DMS53 treated with DMSO at 0.1 percent for 48 hours (cell line): ENCODE data around the gene NTM.
"Not testable (repeated sequence)": the region's sequence is repeated elsewhere in the genome, so short reads cannot be mapped to it uniquely, and the experiment has no call there.

Experiments used
- DNase-seq: peaks from one replicate; lab custom pipeline; 2025; ENCODE audit not compliant: unreplicated experiment; lab: John Stamatoyannopoulos, UW

NTM gene

GRCh38 chr11:131370090-131370751, at the start of gene NTM:
NTM (plus strand) TSS chr11:131370615.
- no peak for DNase-seq

GRCh38 chr11:131324921-131325570, 45.4 kb upstream of the NTM start:
- no peak for DNase-seq

GRCh38 chr11:131326829-131327228, 43.6 kb upstream of the NTM start:
- DNase-seq, result no peak

- DNase-seq, result no peak
Measured at GRCh38 chr11:131327421-131327820, 43.0 kb upstream of the NTM start.

GRCh38 chr11:131328843-131329242, 41.6 kb upstream of the NTM start:
- DNase-seq, result no peak

- DNase-seq, result no peak
Measured at GRCh38 chr11:131331010-131331409, 39.4 kb upstream of the NTM start.

GRCh38 chr11:131331546-131331945, 38.9 kb upstream of the NTM start:
- DNase-seq, result no peak

GRCh38 chr11:131334601-131335000, 35.8 kb upstream of the NTM start:
- DNase-seq, result no peak

- DNase-seq, result not testable (repeated sequence)
Measured at GRCh38 chr11:131341900-131342299, 28.5 kb upstream of the NTM start.

- DNase-seq, result not testable (repeated sequence)
Measured at GRCh38 chr11:131342442-131342841, 28.0 kb upstream of the NTM start.

- DNase-seq, result no peak
Measured at GRCh38 chr11:131345406-131345805, 25.0 kb upstream of the NTM start.

- DNase-seq, result no peak
Measured at GRCh38 chr11:131349368-131350086, 20.9 kb upstream of the NTM start.

- no peak for DNase-seq
Measured at GRCh38 chr11:131350872-131351271, 19.5 kb upstream of the NTM start.

- no peak for DNase-seq
Measured at GRCh38 chr11:131351848-131352247, 18.6 kb upstream of the NTM start.

GRCh38 chr11:131353766-131354165, 16.6 kb upstream of the NTM start:
- no peak for DNase-seq

- DNase-seq, result no peak
Measured at GRCh38 chr11:131354251-131354701, 16.1 kb upstream of the NTM start.

- no peak for DNase-seq
Measured at GRCh38 chr11:131356206-131356605, 14.2 kb upstream of the NTM start.

GRCh38 chr11:131365329-131365930, 5.0 kb upstream of the NTM start:
- DNase-seq, result no peak

GRCh38 chr11:131370901-131371790, 731 bp downstream of the NTM start:
- no peak for DNase-seq

GRCh38 chr11:131371791-131372104, 1.3 kb downstream of the NTM start:
- no peak for DNase-seq
